Right atrium auricular region (tissue), 2 donors: Measurements from ENCODE around the gene IGFBP1. TPM values are rescaled to one million over a fixed set of nuclear protein-coding genes. Genes with fewer than 3 reads are reported as not detected.

Experiments used
- DNase-seq: peaks from one replicate; pipeline ENCODE4 v3.0.0-alpha.2; 2019; ENCODE audit warnings: low spot score
- H3K27ac ChIP-seq, 2 donors: fragments of 200-600 bp; sonication (generic); 1 replicate in 1 of 2; 2 replicates in 1 of 2; pipeline ENCODE4 v1.5.1; 2016 to 2019
- H3K27me3 ChIP-seq, 2 donors: fragments of 200-600 bp; sonication (generic); one replicate each; pipeline versions ENCODE4 v1.5.1 to v1.6.0; 2017 to 2019
- H3K36me3 ChIP-seq: fragments of 200-600 bp; sonication (generic); one replicate; pipeline ENCODE4 v1.5.1; 2016
- H3K4me1 ChIP-seq, 2 donors: fragments of 200-600 bp; sonication (generic); one replicate each; pipeline versions ENCODE4 v1.5.1 to v1.6.0; 2017 to 2019
- H3K4me3 ChIP-seq, 2 donors: fragments of 200-600 bp; sonication (generic); 1 replicate in 1 of 2; 2 replicates in 1 of 2; pipeline ENCODE4 v1.5.1; 2017 to 2019; ENCODE audit warnings: mild to moderate bottlenecking in 1 of 2, moderate library complexity in 1 of 2
- H3K9me3 ChIP-seq, 2 donors: fragments of 200-600 bp; sonication (generic); one replicate each; pipeline ENCODE4 v1.5.1; 2019
- CTCF ChIP-seq, 2 donors: fragments of 200-600 bp; sonication (generic); IDR thresholded peaks; one replicate each; pipeline ENCODE4 v1.5.1; 2019; ENCODE audit warnings: antibody characterized with exemption in 2 of 2
- total RNA-seq, 2 donors: library from RNA; depleted of rRNA; stranded (reverse); fragments of >200 nt; gene quantifications; one replicate each; pipeline ENCODE4 v1.1.0, GENCODE V29; 2016

The IGFBP1 gene
- total RNA-seq, 2 donors from 2014 or later = 1.6 TPM; not detected in 1

- H3K9me3 ChIP-seq = no peaks in the 10 kb centered on the region
- H3K4me1 ChIP-seq = no peaks in the 10 kb centered on the region
These were observed 8.9 kb downstream of the IGFBP1 start for GRCh38 chr7:45897042-45897690.

DNA sequence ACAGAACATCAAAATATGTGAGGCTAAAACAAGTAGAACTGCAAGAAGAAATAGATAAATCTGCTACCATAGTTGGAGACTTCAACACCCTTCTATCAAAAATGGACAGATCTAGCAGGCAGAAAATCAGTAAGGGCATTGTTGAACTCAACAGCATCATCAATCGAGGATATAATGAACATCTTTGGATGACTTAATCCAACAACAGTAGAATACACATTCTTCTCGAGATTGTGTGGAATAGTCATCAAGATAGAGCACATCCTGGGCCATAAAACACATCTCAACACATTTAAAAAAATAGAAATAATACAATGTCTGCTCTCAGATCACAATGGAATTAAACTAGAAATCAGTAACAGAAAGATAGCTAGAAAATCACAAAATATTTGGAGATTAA is 9.9 kb downstream of the IGFBP1 start:
- H3K4me1 ChIP-seq = no peaks in the 10 kb centered on the region
- no peak for DNase-seq
- no peaks in the 10 kb centered on the region for H3K36me3 ChIP-seq
- H3K27me3 ChIP-seq = no peaks in the 10 kb centered on the region
- H3K9me3 ChIP-seq = peaks cover 0 to 4% of the 10 kb centered on the region in 2 donors
- TF ChIP-seq CTCF (IDR thresholded peaks at IDR 0.05) = no peak
- H3K27ac ChIP-seq = no peak overlapping the region
- H3K4me3 ChIP-seq = no peak overlapping the region

More at GRCh38 chr7:45897042-45897690, 8.9 kb downstream of the IGFBP1 start:
- peak; percentile 21 for DNase-seq
- H3K27me3 ChIP-seq = no peaks in the 10 kb centered on the region
- H3K27ac ChIP-seq = no peak overlapping the region
- no peaks in the 10 kb centered on the region for H3K36me3 ChIP-seq
- no peak for TF ChIP-seq CTCF (IDR thresholded peaks at IDR 0.05)
- no peak overlapping the region for H3K4me3 ChIP-seq

GRCh38 chr7:45901566-45901965 is 13.3 kb downstream of the IGFBP1 start:
- Histone ChIP-seq H3K36me3 (no peaks in the 10 kb centered on the region), H3K27ac (no peak overlapping the region), H3K4me1 (no peaks in the 10 kb centered on the region), H3K9me3 (peaks cover 0 to 16% of the 10 kb centered on the region in 2 donors), H3K27me3 (no peaks in the 10 kb centered on the region), H3K4me3 (no peak overlapping the region)
- no peak for TF ChIP-seq CTCF (IDR thresholded peaks at IDR 0.05)
- no peak for DNase-seq

GRCh38 chr7:45902820-45903219 is 14.5 kb downstream of the IGFBP1 start:
- Histone ChIP-seq H3K27me3 (no peaks in the 10 kb centered on the region), H3K27ac (no peak overlapping the region), H3K36me3 (no peaks in the 10 kb centered on the region), H3K9me3 (peaks cover 0 to 16% of the 10 kb centered on the region in 2 donors), H3K4me3 (no peak overlapping the region), H3K4me1 (no peaks in the 10 kb centered on the region)
- no peak for TF ChIP-seq CTCF (IDR thresholded peaks at IDR 0.05)
- no peak for DNase-seq

- TF ChIP-seq CTCF (IDR thresholded peaks at IDR 0.05) = no peak
- DNase-seq = no peak
- Histone ChIP-seq H3K4me1 (no peaks in the 10 kb centered on the region), H3K36me3 (no peaks in the 10 kb centered on the region), H3K27me3 (no peaks in the 10 kb centered on the region), H3K27ac (no peak overlapping the region), H3K4me3 (no peak overlapping the region), H3K9me3 (peaks cover 0 to 4% of the 10 kb centered on the region in 2 donors)
These were observed 21.3 kb downstream of the IGFBP1 start for GRCh38 chr7:45909561-45909960.

DNA sequence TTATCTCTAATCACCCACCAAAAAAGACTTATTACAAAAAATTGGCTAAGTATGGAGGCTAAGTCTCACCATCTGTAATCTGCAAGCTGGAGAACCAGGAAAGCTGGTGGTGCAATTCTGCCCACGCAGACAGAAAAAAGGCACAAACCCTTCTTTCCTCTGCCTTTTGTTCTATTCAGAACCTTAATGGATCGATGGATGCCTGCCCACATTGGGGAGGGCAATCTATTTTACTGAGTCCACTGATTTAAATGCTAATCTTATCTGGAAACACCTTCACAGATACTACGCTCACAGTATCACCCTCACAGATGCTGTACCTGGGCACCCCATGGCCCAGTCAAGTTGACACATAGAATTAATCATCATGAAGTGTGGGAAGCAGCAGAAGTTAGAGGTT is 22.6 kb downstream of the IGFBP1 start:
- H3K4me3 ChIP-seq = no peak overlapping the region
- H3K27ac ChIP-seq = no peak overlapping the region
- no peaks in the 10 kb centered on the region for H3K36me3 ChIP-seq
- no peaks in the 10 kb centered on the region for H3K27me3 ChIP-seq
- H3K9me3 ChIP-seq = no peaks in the 10 kb centered on the region
- no peak for TF ChIP-seq CTCF (IDR thresholded peaks at IDR 0.05)
- no peak for DNase-seq
- no peaks in the 10 kb centered on the region for H3K4me1 ChIP-seq
